Measurements from ENCODE around the gene CORIN.

CORIN gene

DNA sequence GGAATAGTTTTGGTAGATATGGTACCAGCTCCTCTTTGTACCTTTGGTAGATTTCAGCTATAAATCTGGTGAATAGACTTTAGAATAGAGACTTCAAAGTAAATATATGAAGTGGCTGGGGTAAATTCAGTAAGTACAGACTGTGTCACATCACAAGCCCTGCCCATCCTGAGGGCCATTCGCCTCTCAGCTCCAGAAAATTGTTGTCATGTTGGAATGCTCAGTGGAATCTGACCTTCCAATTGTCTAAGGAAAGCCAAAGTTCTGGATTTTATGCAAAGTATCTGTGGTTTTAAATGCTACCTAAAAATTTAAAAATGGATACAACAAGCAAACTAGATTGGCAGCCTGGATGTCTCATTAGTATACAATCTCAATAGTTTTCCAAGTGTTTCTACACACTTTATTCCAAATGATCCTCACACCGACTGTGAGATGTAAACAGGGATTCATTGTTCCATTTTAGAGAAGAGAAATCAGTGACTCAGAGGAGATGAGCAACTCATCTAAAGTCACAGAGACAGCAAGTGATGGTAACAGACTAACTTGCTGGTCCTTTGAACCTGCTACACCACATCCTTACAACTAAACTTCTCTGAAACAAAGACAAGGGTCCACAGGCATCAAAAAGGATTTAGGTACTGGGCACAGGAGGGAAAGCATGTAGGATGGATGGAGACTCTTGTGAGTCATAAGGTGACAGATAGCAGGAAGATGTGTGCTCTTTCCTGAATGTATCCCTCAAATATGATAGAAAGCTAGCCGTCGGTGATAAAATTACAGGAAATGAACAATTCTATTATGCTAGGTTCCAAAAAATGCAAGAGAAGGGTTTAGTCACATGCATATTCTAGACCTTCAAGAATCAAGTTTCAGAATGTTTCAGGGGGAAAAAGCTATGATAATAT, 225.5 kb downstream of the CORIN start:
- Mint-ChIP-seq H3K27ac (no peak overlapping the region), H3K9me3 (peaks cover 5% of the 10 kb centered on the region), H3K4me3 (no peak overlapping the region), H3K4me1 (ENCODE audit: low read depth) (no peaks in the 10 kb centered on the region), H3K27me3 (ENCODE audit: low read depth) (no peaks in the 10 kb centered on the region), H3K36me3 (ENCODE audit: low read depth) (no peaks in the 10 kb centered on the region)

DNA sequence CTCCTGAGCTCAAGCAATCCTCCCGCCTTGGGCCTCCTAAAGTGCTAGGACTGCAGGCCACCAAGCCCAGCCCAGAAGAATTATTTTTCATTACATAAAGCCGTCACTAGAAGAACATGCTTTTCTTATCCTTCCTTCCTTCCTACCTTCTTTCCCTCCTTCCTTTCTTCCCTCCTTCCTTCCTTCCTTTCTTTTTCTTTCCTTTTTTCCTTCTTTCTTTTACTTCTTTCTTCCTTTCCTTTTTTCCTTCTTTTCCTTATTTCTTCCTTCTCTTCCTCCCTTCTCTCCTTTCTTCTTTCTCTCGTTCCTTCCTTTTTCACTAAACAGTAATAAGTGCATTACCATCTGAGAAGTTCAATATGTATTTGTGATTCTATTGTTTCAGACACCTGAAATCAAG, 231.4 kb downstream of the CORIN start:
- H3K27ac Mint-ChIP-seq = no peak overlapping the region

DNA sequence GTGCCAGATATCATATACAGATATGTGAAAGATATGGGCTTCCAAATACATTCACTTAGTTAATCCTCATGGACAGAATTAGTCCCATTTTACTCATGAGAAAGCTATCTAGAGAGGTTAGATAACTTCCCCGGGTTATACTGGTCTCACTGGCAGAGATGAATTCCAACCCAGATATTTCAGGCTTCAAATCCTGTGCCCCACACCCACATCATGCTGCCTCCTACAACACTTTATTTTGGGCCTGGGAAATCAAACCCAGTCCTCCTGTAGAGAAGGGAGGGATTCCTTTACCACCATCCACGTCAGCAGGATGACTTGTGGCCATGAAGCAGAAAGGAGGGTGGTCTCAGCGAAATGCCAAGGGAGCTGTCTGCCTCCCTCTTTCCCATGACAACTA, 239.0 kb downstream of the CORIN start:
- Mint-ChIP-seq H3K9me3 (no peaks in the 10 kb centered on the region), H3K4me3 (no peak overlapping the region), H3K4me1 (ENCODE audit: low read depth) (no peaks in the 10 kb centered on the region), H3K27me3 (ENCODE audit: low read depth) (no peaks in the 10 kb centered on the region), H3K36me3 (ENCODE audit: low read depth) (no peaks in the 10 kb centered on the region), H3K27ac (no peak overlapping the region)

More for the DNA sequence above, 231.4 kb downstream of the CORIN start:
- no peaks in the 10 kb centered on the region for H3K36me3 Mint-ChIP-seq (ENCODE audit: low read depth)
- H3K4me3 Mint-ChIP-seq = no peak overlapping the region
- H3K27me3 Mint-ChIP-seq (ENCODE audit: low read depth) = no peaks in the 10 kb centered on the region
- H3K4me1 Mint-ChIP-seq (ENCODE audit: low read depth) = no peaks in the 10 kb centered on the region
- H3K9me3 Mint-ChIP-seq = peaks cover 5% of the 10 kb centered on the region

DNA sequence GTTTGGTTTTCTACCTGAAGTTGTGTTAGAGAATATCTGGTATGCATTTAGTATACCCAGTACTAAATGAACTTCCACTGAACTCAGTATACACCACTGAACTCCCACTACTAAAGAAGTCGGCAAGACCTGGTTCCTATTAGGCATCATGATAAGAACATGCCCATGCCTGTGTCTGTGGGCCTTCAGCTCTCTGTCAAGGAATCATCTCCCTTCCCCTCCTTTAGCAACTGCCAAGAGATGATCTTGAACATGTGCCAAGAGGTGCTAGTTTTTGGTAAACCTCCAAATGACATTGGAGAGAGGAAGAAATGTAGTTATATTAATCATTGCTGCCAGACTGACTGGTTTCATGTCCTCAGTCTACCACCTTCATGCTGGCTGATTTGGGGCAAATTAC, 239.5 kb downstream of the CORIN start:
- Mint-ChIP-seq H3K27me3 (ENCODE audit: low read depth) (no peaks in the 10 kb centered on the region), H3K36me3 (ENCODE audit: low read depth) (no peaks in the 10 kb centered on the region), H3K4me3 (no peak overlapping the region), H3K4me1 (ENCODE audit: low read depth) (no peaks in the 10 kb centered on the region), H3K9me3 (no peaks in the 10 kb centered on the region), H3K27ac (no peak overlapping the region)

DNA sequence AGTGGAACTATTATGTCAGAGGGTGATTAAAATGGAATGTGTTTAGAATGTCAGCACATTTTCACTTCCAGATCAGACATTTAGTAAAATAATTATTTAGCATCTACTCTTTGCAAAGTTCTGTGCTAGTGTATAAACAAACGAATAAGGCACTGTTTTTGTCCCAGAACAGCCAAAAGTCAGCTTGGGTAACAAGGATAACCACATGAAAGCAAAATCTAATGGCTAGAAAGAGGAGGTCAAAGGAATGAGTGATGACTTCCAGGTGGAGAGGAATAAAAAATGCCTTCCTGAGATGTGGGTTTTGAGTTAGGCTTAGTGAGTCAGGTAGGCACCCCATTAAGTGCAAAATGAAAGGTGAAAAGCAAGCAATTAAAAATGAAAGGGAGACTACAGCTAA, 240.2 kb downstream of the CORIN start:
- Mint-ChIP-seq H3K27me3 (ENCODE audit: low read depth) (no peaks in the 10 kb centered on the region), H3K4me1 (ENCODE audit: low read depth) (no peaks in the 10 kb centered on the region), H3K9me3 (no peaks in the 10 kb centered on the region), H3K4me3 (no peak overlapping the region), H3K27ac (no peak overlapping the region), H3K36me3 (ENCODE audit: low read depth) (no peaks in the 10 kb centered on the region)

DNA sequence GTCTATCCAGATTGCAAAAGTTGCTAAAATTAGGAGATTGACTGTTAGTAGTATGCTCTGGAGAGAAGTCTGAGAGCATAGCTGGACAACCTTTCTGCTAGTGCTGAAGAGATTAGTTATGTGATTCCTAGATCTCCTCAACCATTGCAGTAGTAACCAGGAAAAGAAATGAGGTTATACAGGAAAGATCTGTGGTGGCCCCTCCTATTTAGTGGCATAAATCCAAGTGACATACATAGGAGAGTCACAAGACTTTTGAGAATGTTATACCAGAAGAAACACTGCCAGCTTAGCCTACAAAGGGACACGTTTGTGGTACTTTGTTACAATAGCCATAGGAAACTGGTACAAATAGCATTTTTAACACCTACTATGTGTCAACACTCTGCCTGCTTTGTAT, 247.5 kb downstream of the CORIN start:
- H3K9me3 Mint-ChIP-seq = no peaks in the 10 kb centered on the region
- H3K27me3 Mint-ChIP-seq (ENCODE audit: low read depth) = no peaks in the 10 kb centered on the region
- H3K36me3 Mint-ChIP-seq (ENCODE audit: low read depth) = peaks cover 1% of the 10 kb centered on the region
- H3K27ac Mint-ChIP-seq = no peak overlapping the region
- H3K4me1 Mint-ChIP-seq (ENCODE audit: low read depth) = no peaks in the 10 kb centered on the region
- no peak overlapping the region for H3K4me3 Mint-ChIP-seq

DNA sequence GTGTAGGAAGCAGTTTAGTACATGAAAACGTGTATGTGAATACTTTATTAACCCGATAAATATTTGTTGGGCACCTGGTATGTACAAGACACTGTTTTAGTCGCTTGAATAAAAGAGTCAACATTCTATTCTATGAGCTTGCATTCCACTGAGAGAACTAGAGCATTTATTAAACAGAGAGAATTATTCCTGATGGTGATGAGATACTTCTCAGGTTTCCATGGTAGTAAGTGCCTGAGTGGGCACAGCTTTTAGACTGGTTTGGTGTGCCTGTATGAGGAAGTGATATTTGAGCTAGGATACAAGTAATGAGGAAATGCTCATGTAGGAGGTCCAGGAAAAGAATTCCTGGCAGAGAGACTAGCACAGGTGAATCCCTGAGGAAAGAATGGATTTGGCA, 258.6 kb downstream of the CORIN start:
- H3K4me1 Mint-ChIP-seq (ENCODE audit: low read depth) = no peaks in the 10 kb centered on the region
- H3K27ac Mint-ChIP-seq = no peak overlapping the region
- H3K27me3 Mint-ChIP-seq (ENCODE audit: low read depth) = no peaks in the 10 kb centered on the region
- H3K4me3 Mint-ChIP-seq = no peak overlapping the region
- H3K9me3 Mint-ChIP-seq = no peaks in the 10 kb centered on the region
- no peaks in the 10 kb centered on the region for H3K36me3 Mint-ChIP-seq (ENCODE audit: low read depth)

DNA sequence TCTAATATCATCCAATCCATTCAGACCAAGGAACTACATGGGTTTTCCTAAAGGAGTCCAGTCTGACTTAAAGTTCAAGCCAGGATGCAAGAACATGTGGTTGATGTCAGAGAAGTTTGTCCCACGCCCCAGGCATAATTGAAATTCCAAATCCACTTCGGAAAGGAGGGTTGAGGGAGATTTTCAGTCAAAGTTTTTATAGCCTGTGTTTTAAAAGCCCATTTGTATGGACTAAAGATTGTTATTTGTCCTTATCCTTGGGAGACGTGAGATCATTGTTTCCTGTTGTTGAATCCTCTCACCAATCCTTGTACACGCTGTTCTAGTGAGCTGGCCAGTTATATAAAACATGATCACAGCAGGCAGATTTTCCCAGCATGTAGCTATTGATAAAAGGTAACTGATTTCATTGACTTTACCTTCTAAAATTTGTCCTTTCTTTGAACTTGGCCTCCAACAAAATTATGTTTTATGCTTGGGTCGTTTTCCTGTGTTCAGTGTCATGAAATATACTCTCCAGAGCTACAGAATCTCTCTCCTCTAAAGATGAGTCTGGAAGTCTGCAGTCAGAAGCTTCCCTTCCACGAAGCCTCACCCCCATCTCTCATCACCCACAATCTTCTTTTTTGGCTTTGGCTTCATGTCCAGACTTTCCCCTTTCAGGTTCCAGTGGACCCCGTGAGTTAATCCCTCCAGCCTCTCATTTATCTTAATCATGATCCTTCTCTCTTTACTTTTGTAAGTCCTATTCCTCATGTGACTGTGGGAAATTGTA, 259.9 kb downstream of the CORIN start:
- Mint-ChIP-seq H3K4me1 (ENCODE audit: low read depth) (no peaks in the 10 kb centered on the region), H3K9me3 (no peaks in the 10 kb centered on the region), H3K27me3 (ENCODE audit: low read depth) (no peaks in the 10 kb centered on the region), H3K36me3 (ENCODE audit: low read depth) (no peaks in the 10 kb centered on the region), H3K4me3 (no peak overlapping the region), H3K27ac (no peak overlapping the region)

DNA sequence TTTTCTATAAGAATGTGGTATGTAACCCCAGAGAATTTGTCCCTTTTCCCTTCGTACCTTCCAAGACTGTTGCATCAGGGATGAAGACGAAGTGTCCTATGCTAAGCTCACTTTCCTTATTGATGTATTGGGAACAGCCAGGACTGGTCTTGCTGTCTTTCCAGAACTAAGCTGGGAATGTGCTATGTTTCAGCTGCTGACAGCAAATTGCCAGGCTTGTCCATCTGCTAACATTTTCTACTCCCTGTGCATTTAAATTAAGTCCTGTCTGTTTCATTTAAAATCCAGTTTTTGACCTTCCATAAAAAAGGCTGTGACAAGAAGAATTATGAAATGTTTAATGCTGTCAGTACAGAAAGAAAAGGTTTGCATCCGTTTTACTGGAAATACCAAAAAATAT, 264.9 kb downstream of the CORIN start:
- H3K27ac Mint-ChIP-seq = no peak overlapping the region
- H3K27me3 Mint-ChIP-seq (ENCODE audit: low read depth) = no peaks in the 10 kb centered on the region
- H3K4me1 Mint-ChIP-seq (ENCODE audit: low read depth) = no peaks in the 10 kb centered on the region
- H3K4me3 Mint-ChIP-seq = no peak overlapping the region
- no peaks in the 10 kb centered on the region for H3K9me3 Mint-ChIP-seq
- H3K36me3 Mint-ChIP-seq (ENCODE audit: low read depth) = no peaks in the 10 kb centered on the region

DNA sequence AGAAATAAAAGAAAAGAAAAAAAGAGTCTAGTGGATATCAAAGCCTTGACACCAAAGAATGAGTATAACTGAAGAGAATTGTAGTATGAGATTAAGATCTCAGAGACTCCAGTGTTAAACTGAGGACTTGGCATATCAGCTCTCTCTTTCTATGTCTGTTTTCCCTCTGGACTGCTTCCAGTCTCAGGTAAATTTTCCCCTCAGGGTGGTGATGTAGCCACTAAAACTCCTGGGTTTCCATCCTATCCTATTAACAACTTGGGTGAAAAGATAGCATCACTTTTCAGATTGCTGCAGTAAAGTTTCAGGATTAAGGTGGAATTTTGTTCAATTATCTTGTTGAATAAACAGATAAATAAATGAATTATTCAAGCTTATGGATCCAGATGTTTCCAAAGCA, 267.1 kb downstream of the CORIN start:
- no peaks in the 10 kb centered on the region for H3K9me3 Mint-ChIP-seq
- no peak overlapping the region for H3K27ac Mint-ChIP-seq
- no peaks in the 10 kb centered on the region for H3K4me1 Mint-ChIP-seq (ENCODE audit: low read depth)
- no peaks in the 10 kb centered on the region for H3K27me3 Mint-ChIP-seq (ENCODE audit: low read depth)
- no peaks in the 10 kb centered on the region for H3K36me3 Mint-ChIP-seq (ENCODE audit: low read depth)
- H3K4me3 Mint-ChIP-seq = no peak overlapping the region

DNA sequence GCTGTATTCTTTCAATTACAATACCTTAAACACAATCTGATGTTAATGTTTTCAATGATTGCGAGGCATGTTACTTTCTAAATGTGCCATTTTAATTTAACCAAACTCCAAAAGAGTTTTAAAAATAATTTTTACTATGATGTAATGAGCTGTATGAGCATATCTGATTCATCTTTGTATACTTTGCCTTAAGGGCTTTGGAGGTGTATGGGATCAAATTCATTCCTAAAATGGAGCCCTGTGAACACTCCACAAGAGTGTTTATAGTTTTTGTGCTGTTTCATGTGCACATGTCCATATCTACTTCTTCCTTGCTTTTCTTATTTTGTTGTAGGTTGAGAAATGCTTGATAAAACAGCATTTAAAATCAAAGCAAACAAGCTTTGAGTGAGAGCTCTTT, 270.4 kb downstream of the CORIN start:
- no peaks in the 10 kb centered on the region for H3K27me3 Mint-ChIP-seq (ENCODE audit: low read depth)
- no peak overlapping the region for H3K4me3 Mint-ChIP-seq
- no peaks in the 10 kb centered on the region for H3K9me3 Mint-ChIP-seq
- no peak overlapping the region for H3K27ac Mint-ChIP-seq
- no peaks in the 10 kb centered on the region for H3K4me1 Mint-ChIP-seq (ENCODE audit: low read depth)
- H3K36me3 Mint-ChIP-seq (ENCODE audit: low read depth) = no peaks in the 10 kb centered on the region

DNA sequence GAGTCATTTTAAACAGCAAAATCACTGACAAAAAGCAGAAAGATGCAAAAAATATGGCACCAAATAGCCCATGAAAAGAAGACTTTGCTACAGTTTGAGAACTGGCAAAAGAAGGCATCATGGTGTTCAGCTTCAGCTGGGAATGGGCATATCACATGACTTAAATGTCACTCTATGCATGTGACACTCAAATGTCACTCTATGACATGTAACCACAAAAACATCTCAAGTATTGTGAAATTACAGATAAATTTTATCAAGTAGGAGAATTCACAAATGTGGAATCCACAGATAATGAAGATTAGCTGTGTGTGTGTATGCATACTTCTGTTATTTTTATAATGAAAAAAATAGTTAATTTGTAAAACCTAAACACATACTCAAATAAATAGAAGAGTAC, 270.9 kb downstream of the CORIN start:
- H3K27ac Mint-ChIP-seq = no peak overlapping the region
- no peaks in the 10 kb centered on the region for H3K36me3 Mint-ChIP-seq (ENCODE audit: low read depth)
- H3K9me3 Mint-ChIP-seq = no peaks in the 10 kb centered on the region
- no peaks in the 10 kb centered on the region for H3K27me3 Mint-ChIP-seq (ENCODE audit: low read depth)
- H3K4me1 Mint-ChIP-seq (ENCODE audit: low read depth) = peaks cover 4% of the 10 kb centered on the region
- no peak overlapping the region for H3K4me3 Mint-ChIP-seq

DNA sequence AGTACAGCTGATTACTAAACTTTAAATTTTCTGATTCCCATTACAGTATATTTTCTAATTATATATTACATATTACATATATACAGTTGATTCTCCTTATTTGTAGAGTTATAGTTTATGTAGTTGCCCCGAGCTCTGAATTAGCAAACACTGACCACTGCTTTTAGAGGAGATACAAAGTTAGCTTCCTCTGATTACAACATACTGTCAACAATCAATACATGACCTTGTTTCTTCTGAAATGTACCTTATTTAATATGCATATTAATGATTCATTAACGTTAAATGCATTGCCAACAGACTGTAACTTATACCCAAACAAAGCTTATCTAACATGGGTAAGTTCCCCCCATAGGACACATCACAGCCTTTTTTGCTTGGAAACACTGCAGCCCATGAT, 271.3 kb downstream of the CORIN start:
- H3K27me3 Mint-ChIP-seq (ENCODE audit: low read depth) = no peaks in the 10 kb centered on the region
- H3K4me3 Mint-ChIP-seq = no peak overlapping the region
- no peaks in the 10 kb centered on the region for H3K9me3 Mint-ChIP-seq
- H3K36me3 Mint-ChIP-seq (ENCODE audit: low read depth) = no peaks in the 10 kb centered on the region
- no peak overlapping the region for H3K27ac Mint-ChIP-seq
- peaks cover 4% of the 10 kb centered on the region for H3K4me1 Mint-ChIP-seq (ENCODE audit: low read depth)

DNA sequence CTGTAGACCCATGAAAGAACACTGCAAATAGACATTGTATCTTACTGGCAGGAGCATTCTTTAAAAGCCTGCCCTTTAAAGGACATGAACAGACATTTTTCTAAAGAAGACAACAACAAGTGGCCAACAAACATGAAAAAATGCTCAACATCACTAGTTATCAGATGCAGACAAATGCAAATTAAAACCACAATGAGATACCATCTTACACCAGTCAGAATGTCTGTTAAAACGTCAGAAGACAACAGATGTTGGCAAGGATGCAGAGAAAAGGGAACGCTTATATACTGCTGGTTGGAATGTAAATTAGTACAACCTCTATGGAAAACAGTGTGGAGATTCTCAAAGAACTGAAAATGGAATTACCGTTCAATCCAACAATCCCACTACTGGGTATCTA, 275.6 kb downstream of the CORIN start:
- Mint-ChIP-seq H3K4me1 (ENCODE audit: low read depth) (peaks cover 4% of the 10 kb centered on the region), H3K27me3 (ENCODE audit: low read depth) (no peaks in the 10 kb centered on the region), H3K9me3 (no peaks in the 10 kb centered on the region), H3K4me3 (no peak overlapping the region), H3K36me3 (ENCODE audit: low read depth) (no peaks in the 10 kb centered on the region), H3K27ac (no peak overlapping the region)

DNA sequence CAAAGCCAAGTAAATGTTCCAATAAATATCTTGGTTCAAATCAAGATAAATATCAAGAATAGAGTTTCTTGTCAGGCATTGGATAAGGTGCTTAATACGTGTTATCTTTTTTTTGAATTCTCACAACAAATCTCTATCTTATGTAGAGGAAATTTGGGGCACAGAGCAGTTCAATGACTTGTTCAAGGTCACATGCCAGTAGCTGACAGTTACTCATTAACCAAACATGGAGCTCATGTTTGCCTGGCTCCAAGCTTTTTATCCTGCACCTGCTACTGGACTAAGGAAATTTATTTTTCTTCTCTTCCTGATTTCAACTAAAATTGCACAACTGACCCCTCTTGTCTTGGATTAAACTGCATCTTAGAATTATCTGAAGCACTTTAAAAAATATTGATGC, 276.5 kb downstream of the CORIN start:
- H3K36me3 Mint-ChIP-seq (ENCODE audit: low read depth) = no peaks in the 10 kb centered on the region
- no peak overlapping the region for H3K4me3 Mint-ChIP-seq
- H3K4me1 Mint-ChIP-seq (ENCODE audit: low read depth) = peaks cover 4% of the 10 kb centered on the region
- H3K9me3 Mint-ChIP-seq = no peaks in the 10 kb centered on the region
- H3K27me3 Mint-ChIP-seq (ENCODE audit: low read depth) = no peaks in the 10 kb centered on the region
- no peak overlapping the region for H3K27ac Mint-ChIP-seq

All from T-helper 1 cell treated with Interleukin-12 subunit alpha and Interleukin-12 subunit beta and Interleukin-4 antibody, amounts not matched to agents 30 μg/mL and 1 μg/mL, for 36 hours (primary cell).